HFFc6 (cell line): ENCODE data around the gene GINS1. TPM values are rescaled to one million over a fixed set of nuclear protein-coding genes. Genes with fewer than 3 reads are reported as not detected.

Source experiments
- DNase-seq: peaks from one replicate; pipeline ENCODE4 v3.0.0-alpha.2; 2018
- H3K27ac Mint-ChIP-seq: 2 replicates; pipeline ENCODE4 v1.8.0; 2020; ENCODE audit warnings: mild to moderate bottlenecking, mixed read lengths
- H3K27me3 Mint-ChIP-seq: 2 replicates; pipeline ENCODE4 v1.8.0; 2021; ENCODE audit warnings: mild to moderate bottlenecking, moderate library complexity, mixed read lengths; ENCODE audit not compliant: insufficient read depth
- H3K36me3 Mint-ChIP-seq: 2 replicates; pipeline ENCODE4 v1.8.0; 2021; ENCODE audit warnings: low read depth, mixed read lengths
- H3K4me1 Mint-ChIP-seq: 2 replicates; pipeline ENCODE4 v1.8.0; 2020; ENCODE audit warnings: low read depth, mixed read lengths
- H3K4me3 Mint-ChIP-seq: 2 replicates; pipeline ENCODE4 v1.8.0; 2020; ENCODE audit warnings: mild to moderate bottlenecking, moderate library complexity, mixed read lengths
- H3K9me3 Mint-ChIP-seq: 2 replicates; pipeline ENCODE4 v1.8.0; 2020; ENCODE audit warnings: mild to moderate bottlenecking, mixed read lengths
- total RNA-seq, 6 experiments: library from RNA; stranded (reverse); fragmentation: NEBNext Ultra II Directional; extraction: Animal tissue kit (Norgen Biotek cat#: 25700); gene quantifications; 2 replicates in 1 of 6; 3 replicates in 5 of 6; pipeline ENCODE4 v1.2.3, GENCODE V29; 2021
- TF ChIP-seq, protein P1 (sequence below): fragments of 200-600 bp; sonication (generic); IDR thresholded peaks from 2 replicates; pipeline ENCODE4 v1.5.0; 2021; ENCODE audit warnings: antibody characterized with exemption, mild to moderate bottlenecking

The GINS1 gene
- total RNA-seq, 6 experiments from 2014 or later = 7.5 to 13.9 (median 11.7) TPM

DNA sequence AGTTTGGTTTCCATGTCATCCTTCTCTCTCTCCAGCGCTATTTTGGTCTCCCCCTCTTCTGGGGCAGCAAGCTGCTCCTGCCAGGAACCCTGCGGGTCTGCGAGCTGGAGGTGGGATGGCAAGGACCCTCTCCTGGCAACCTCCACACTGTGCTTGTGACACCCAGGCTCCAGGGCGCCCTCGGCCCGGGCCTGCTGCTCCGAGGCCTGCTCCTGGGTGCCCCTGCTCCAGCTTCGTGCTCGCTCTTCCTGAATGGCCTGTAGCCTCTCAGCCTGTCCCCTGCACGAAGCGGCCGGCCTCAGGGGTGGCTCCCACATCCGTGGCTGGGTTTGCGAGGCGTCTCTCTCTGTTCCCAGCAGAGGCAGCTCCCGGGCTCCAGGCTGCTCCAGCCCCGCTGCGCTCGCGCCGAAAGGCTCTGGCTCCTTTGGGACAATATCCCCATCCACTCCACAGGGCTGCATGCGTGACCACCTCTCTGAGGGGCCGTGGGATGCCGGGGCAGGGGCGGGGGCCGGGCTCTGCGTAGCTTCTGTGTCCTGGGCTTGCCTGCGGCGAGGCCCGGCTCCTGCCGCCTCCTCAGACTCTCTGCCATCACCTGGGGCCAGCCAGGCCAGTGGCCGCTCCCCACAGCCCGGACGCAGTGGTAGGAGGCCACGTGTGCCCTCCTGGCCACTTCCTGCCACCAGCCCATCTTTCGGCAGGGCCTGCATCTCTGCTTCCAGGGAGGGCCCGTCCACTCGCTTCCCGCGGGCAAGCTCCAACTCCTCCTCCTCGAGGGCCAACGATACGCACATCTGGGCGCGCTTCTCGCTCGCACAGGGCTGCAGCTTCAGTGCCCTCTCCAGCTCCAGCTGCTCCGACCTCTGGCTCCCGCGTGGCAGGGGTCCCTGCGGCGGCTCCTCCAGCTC lies 68.9 kb downstream of the GINS1 start:
- TF ChIP-seq, protein P1, sequence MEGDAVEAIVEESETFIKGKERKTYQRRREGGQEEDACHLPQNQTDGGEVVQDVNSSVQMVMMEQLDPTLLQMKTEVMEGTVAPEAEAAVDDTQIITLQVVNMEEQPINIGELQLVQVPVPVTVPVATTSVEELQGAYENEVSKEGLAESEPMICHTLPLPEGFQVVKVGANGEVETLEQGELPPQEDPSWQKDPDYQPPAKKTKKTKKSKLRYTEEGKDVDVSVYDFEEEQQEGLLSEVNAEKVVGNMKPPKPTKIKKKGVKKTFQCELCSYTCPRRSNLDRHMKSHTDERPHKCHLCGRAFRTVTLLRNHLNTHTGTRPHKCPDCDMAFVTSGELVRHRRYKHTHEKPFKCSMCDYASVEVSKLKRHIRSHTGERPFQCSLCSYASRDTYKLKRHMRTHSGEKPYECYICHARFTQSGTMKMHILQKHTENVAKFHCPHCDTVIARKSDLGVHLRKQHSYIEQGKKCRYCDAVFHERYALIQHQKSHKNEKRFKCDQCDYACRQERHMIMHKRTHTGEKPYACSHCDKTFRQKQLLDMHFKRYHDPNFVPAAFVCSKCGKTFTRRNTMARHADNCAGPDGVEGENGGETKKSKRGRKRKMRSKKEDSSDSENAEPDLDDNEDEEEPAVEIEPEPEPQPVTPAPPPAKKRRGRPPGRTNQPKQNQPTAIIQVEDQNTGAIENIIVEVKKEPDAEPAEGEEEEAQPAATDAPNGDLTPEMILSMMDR = no peak
- H3K4me3 Mint-ChIP-seq = no peak overlapping the region
- no peaks in the 10 kb centered on the region for H3K9me3 Mint-ChIP-seq
- peaks cover 2% of the 10 kb centered on the region; the same call in 1 of the 2 replicates for H3K27me3 Mint-ChIP-seq
- no peaks in the 10 kb centered on the region for H3K36me3 Mint-ChIP-seq
- no peaks in the 10 kb centered on the region for H3K4me1 Mint-ChIP-seq
- H3K27ac Mint-ChIP-seq = no peak overlapping the region
- no peak for DNase-seq

DNA sequence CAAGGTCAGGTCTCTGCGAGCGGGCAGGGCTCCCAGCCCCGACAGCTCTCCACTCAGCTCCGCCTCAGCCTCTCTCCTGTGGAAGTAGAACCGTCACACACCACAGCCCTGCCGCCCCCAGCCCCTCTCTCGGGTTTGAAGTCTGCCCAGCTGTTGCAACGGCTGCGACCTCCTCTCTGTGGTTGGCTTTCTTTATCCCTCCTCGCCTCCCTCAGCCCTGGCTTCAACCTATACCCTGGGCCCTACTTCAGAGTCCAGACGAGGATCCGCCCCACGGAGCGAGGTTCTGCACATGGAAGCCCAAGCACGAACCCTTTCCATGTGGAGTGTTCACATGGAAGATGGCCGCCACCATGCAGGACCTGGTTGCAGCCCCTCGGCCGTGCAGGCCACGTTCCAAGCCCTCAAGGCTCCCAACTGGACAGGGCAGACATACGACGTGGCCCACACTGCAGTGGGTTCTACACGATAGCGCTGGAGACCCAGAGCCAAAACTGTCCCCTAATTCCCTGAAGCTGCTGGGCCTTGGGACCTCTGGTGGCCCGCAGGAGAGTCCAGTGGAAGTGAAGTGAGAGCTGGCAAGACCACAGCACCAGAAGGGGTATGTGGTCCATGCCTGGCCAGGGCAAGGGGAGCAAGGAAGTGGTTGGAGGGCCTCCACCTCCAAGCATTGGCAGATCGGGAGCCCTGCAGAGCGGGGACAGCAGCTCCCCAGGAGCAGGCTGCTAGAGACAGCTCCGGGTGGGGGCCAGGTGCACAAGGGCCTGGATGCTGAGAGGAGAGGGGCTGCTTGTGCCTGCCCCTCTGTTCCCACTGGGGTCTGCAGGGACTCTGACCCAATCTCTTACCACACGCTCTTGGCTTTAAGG lies 69.8 kb downstream of the GINS1 start:
- Mint-ChIP-seq H3K27me3 (peaks cover 2% of the 10 kb centered on the region; the same call in 1 of the 2 replicates), H3K27ac (no peak overlapping the region), H3K9me3 (no peaks in the 10 kb centered on the region), H3K36me3 (no peaks in the 10 kb centered on the region), H3K4me3 (no peak overlapping the region), H3K4me1 (no peaks in the 10 kb centered on the region)
- no peak for DNase-seq
- TF ChIP-seq, protein P1 = no peak

DNA sequence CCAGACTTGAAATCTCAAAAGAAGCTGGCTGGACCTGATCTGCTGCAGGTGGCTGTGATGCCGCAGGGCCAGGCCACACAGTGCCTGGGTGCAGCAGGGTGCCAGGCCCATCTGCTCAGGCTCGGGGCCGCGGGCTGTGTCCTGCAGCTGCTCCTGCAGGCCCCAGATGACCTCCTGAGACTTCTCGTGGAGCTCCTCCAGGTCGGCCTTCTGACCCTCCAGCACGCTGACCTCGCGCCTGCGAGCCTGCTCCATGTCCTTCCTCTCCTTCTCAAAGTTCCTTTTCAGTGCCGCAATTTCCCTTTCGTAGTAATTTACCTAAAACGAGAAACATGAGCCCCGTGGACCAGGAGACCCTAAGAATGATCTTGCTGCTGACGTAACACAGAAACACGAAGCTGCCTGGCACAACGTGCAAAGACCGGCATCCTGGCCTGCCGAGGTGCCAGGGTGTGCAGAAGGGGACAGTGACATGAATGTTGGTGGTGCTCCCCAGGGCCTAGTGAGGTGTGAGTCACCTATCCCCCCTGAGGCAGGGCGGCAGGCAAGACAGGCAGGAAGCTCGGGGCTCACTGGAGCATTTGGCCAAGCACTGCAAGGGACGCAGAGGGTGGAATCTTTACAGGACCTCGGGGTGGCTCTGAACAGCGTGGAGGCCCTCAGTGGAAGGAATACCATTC lies 71.6 kb downstream of the GINS1 start:
- H3K4me1 Mint-ChIP-seq = no peaks in the 10 kb centered on the region
- H3K4me3 Mint-ChIP-seq = no peak overlapping the region
- H3K36me3 Mint-ChIP-seq = no peaks in the 10 kb centered on the region
- TF ChIP-seq, protein P1 = no peak
- DNase-seq = no peak
- no peaks in the 10 kb centered on the region for H3K9me3 Mint-ChIP-seq
- peaks cover 2% of the 10 kb centered on the region; the same call in 1 of the 2 replicates for H3K27me3 Mint-ChIP-seq
- no peak overlapping the region for H3K27ac Mint-ChIP-seq

DNA sequence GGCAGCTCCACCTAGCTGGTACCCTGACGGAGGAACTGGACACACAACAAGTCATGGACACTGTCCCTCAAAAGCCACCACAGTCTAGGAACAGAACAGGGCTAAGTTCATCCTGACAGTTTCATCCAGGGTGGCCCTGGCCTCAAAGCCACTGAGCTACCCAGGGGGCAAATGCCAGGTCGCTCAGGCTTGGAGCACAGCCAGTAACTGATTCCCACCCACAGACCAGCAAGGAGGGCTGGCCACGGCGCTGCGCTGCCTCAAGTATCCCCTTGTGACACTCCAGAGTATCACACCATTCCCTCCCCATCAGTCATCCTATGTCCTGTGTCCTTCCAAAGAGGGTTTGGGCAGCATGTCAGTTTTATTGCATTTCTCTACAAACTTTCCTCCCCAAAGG lies 72.2 kb downstream of the GINS1 start:
- DNase-seq = no peak
- Mint-ChIP-seq H3K27me3 (peaks cover 2% of the 10 kb centered on the region; the same call in 1 of the 2 replicates), H3K9me3 (no peaks in the 10 kb centered on the region), H3K4me3 (no peak overlapping the region), H3K27ac (no peak overlapping the region), H3K4me1 (no peaks in the 10 kb centered on the region), H3K36me3 (no peaks in the 10 kb centered on the region)
- TF ChIP-seq, protein P1 = no peak

DNA sequence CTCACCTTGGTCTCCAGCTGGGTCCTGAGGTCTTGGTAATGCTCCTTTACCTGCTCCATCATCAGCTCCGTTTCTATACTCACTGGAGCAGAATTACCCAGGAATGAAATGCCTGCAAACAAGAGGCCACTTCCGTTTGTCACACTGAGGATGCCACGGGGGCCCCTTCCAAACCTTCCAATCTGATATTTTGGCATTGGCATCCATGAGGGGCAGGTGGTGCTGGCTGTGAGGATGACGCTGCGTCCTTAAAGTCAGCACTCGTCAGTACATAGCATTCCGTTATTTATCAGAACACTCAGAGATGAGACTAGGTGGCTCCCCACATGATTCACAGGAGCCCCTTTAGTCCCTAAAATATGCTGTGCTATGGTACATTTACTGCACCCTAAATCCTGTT lies 72.7 kb downstream of the GINS1 start:
- no peak overlapping the region for H3K4me3 Mint-ChIP-seq
- H3K9me3 Mint-ChIP-seq = no peaks in the 10 kb centered on the region
- TF ChIP-seq, protein P1 = no peak
- no peak overlapping the region for H3K27ac Mint-ChIP-seq
- no peaks in the 10 kb centered on the region for H3K36me3 Mint-ChIP-seq
- DNase-seq = no peak
- no peaks in the 10 kb centered on the region for H3K4me1 Mint-ChIP-seq
- peaks cover 2% of the 10 kb centered on the region; the same call in 1 of the 2 replicates for H3K27me3 Mint-ChIP-seq
